Fibroblast of lung (primary cell): Measurements from ENCODE around the gene ABCC8. TPM values are rescaled to one million over a fixed set of nuclear protein-coding genes. Genes with fewer than 3 reads are reported as not detected.
A peak's percentile ranks its signal among the peaks of the same experiment; 100 is the strongest.

ENCODE experiments used
- DNase-seq, 2 donors: peaks; one replicate each; pipeline versions ENCODE4 v3.0.0 to v3.0.0-alpha.2; 2010; ENCODE audit warnings: low read depth in 2 of 2
- H2AFZ ChIP-seq: 2 replicates; pipeline ENCODE4 v1.5.1; 2012; ENCODE audit warnings: low read length, control low read depth, inconsistent platforms
- H3K27ac ChIP-seq: 2 replicates; pipeline ENCODE4 v1.5.1; 2011; ENCODE audit warnings: low read length, control low read depth; ENCODE audit not compliant: insufficient read depth
- H3K27me3 ChIP-seq: 2 replicates; pipeline ENCODE4 v1.5.1; 2011; ENCODE audit warnings: mild to moderate bottlenecking, low read length; ENCODE audit not compliant: control insufficient read depth, insufficient read depth
- H3K36me3 ChIP-seq: 2 replicates; pipeline ENCODE4 v1.5.1; 2011; ENCODE audit warnings: low read length; ENCODE audit not compliant: control insufficient read depth, insufficient read depth
- H3K4me1 ChIP-seq: 2 replicates; pipeline ENCODE4 v1.5.1; 2011; ENCODE audit warnings: low read length; ENCODE audit not compliant: control insufficient read depth, insufficient read depth; ENCODE audit errors: extremely low read depth
- H3K4me2 ChIP-seq: 2 replicates; pipeline ENCODE4 v1.5.1; 2011; ENCODE audit warnings: low read length, control low read depth; ENCODE audit not compliant: insufficient read depth; ENCODE audit errors: extremely low read depth
- H3K4me3 ChIP-seq, 4 experiments: fragments of 200-600 bp in 1 of 4; sonication (generic) in 1 of 4; replicated peaks in 1 of 4; 2 replicates each; pipeline ENCODE4 v1.5.1; 2011 to 2016; ENCODE audit warnings: low read length in 4 of 4, low read depth in 3 of 4, mild to moderate bottlenecking in 3 of 4, control low read depth in 2 of 4, inconsistent platforms in 1 of 4, mixed read lengths in 1 of 4; ENCODE audit not compliant: insufficient read depth in 1 of 4; ENCODE audit errors: control extremely low read depth in 1 of 4
- H3K79me2 ChIP-seq: 2 replicates; pipeline ENCODE4 v1.5.1; 2012; ENCODE audit warnings: mild to moderate bottlenecking, low read length, inconsistent platforms; ENCODE audit not compliant: control insufficient read depth, insufficient read depth
- H3K9ac ChIP-seq: 2 replicates; pipeline ENCODE4 v1.5.1; 2011; ENCODE audit warnings: mild to moderate bottlenecking, low read length, control low read depth; ENCODE audit not compliant: insufficient read depth
- H3K9me3 ChIP-seq: 2 replicates; pipeline ENCODE4 v1.5.1; 2012; ENCODE audit warnings: low read depth, low read length; ENCODE audit not compliant: control insufficient read depth, insufficient read depth
- H4K20me1 ChIP-seq: 2 replicates; pipeline ENCODE4 v1.5.1; 2011; ENCODE audit warnings: low read length; ENCODE audit not compliant: control insufficient read depth, insufficient read depth; ENCODE audit errors: extremely low read depth
- CTCF ChIP-seq, 2 donors: IDR thresholded peaks in 1 of 2; conservative IDR thresholded peaks in 1 of 2; 1 replicate in 1 of 2; 2 replicates in 1 of 2; pipeline ENCODE4 v1.5.1; 2011 to 2012; ENCODE audit warnings: low read length in 2 of 2, control low read depth in 1 of 2, inconsistent platforms in 1 of 2, low read depth in 1 of 2, mild to moderate bottlenecking in 1 of 2
- EZH2 ChIP-seq: IDR thresholded peaks from 2 replicates; pipeline ENCODE4 v1.5.1; 2012; ENCODE audit warnings: low read length, control low read depth, mild to moderate bottlenecking; ENCODE audit errors: missing control alignments
- polyA plus RNA-seq, 2 donors: library from polyadenylated mRNA; depleted of rRNA in 1 of 2; stranded (reverse) in 1 of 2; unstranded in 1 of 2; fragments of >200 nt; gene quantifications; 2 replicates each; pipeline ENCODE4 v1.2.1, GENCODE V29; 2011 to 2012; ENCODE audit warnings: missing spikeins in 1 of 2
- total RNA-seq: library from RNA; depleted of rRNA; stranded (reverse); fragments of >200 nt; gene quantifications from 2 replicates; pipeline ENCODE4 v1.2.1, GENCODE V29; 2014

The ABCC8 gene
- total and polyA plus RNA-seq, 2 donors (not counting 1 experiment from before 2014, with no cell fraction given), result not detected

- Histone ChIP-seq H3K9me3 (no peaks in the 10 kb centered on the region), H3K4me1 (no peaks in the 10 kb centered on the region), H3K79me2 (no peaks in the 10 kb centered on the region), H3K36me3 (no peaks in the 10 kb centered on the region), H3K4me3 (peak within 1 kb of the TSS; percentile 59 to 80 (median 72)), H3K4me2 (peak within 1 kb of the TSS; percentile 99), H3K9ac (peak within 1 kb of the TSS; percentile 88), H2AFZ (peak within 1 kb of the TSS; percentile 80), H3K27me3 (no peaks in the 10 kb centered on the region), H4K20me1 (no peaks in the 10 kb centered on the region), H3K27ac (peak within 1 kb of the TSS; percentile 85)
- TF ChIP-seq CTCF (conservative IDR thresholded peaks at IDR 0.05 in 1 of 2, IDR thresholded peaks at IDR 0.05 in 1 of 2; ENCODE audit: low read depth in 1 of 2, low read length in 2 of 2) (no peak), EZH2 (no peak)
- DNase-seq, result peak; percentile 64 to 78
Measured at GRCh38 chr11:17351510-17352176, 125.0 kb downstream of the ABCC8 start, which contains the start of gene NCR3LG1. Gene NCR3LG1, plus strand, starts transcription at chr11:17351800. Its CDS starts 170 bp downstream, at chr11:17351970.

GRCh38 chr11:17351172-17351509, 125.5 kb downstream of the ABCC8 start:
- Histone ChIP-seq H3K79me2 (no peaks in the 10 kb centered on the region), H3K4me2 (peak overlapping the region; percentile 66), H3K9ac (peak overlapping the region; percentile 88), H3K9me3 (no peaks in the 10 kb centered on the region), H3K27ac (peak overlapping the region; percentile 85), H3K36me3 (no peaks in the 10 kb centered on the region), H3K4me3 (peak overlapping the region; percentile 59 to 80 (median 72)), H3K27me3 (no peaks in the 10 kb centered on the region), H3K4me1 (no peaks in the 10 kb centered on the region), H4K20me1 (no peaks in the 10 kb centered on the region), H2AFZ (peak overlapping the region; percentile 23)
- no peak for DNase-seq
- TF ChIP-seq EZH2, result no peak
- TF ChIP-seq CTCF (conservative IDR thresholded peaks at IDR 0.05 in 1 of 2, IDR thresholded peaks at IDR 0.05 in 1 of 2; ENCODE audit: low read depth in 1 of 2, low read length in 2 of 2), result peak in 1 of 2 donors; percentile 37

GRCh38 chr11:17350455-17351171, 126.0 kb downstream of the ABCC8 start:
- no peaks in the 10 kb centered on the region for H3K27me3 ChIP-seq
- TF ChIP-seq CTCF (conservative IDR thresholded peaks at IDR 0.05 in 1 of 2, IDR thresholded peaks at IDR 0.05 in 1 of 2; ENCODE audit: low read depth in 1 of 2, low read length in 2 of 2) (no peak), EZH2 (no peak)
- peak overlapping the region; percentile 66 for H3K4me2 ChIP-seq
- H3K36me3 ChIP-seq, result no peaks in the 10 kb centered on the region
- no peaks in the 10 kb centered on the region for H3K9me3 ChIP-seq
- H3K4me1 ChIP-seq, result no peaks in the 10 kb centered on the region
- H3K9ac ChIP-seq, result no peak overlapping the region
- no peak overlapping the region for H3K27ac ChIP-seq
- H2AFZ ChIP-seq, result no peak overlapping the region
- H3K4me3 ChIP-seq, result peak overlapping the region in 1 of 4 experiments; percentile 69
- peak in 1 of 2 donors; percentile 10 for DNase-seq
- no peaks in the 10 kb centered on the region for H3K79me2 ChIP-seq
- no peaks in the 10 kb centered on the region for H4K20me1 ChIP-seq
